Activated T-helper 2 cell treated with anti-CD3 and anti-CD28 coated beads, Interferon-gamma antibody, Interleukin-2, Interleukin-4, amounts not matched to agents 10 μg/mL and 5 μg/mL and 100 μg/mL, durations not matched to agents 14 hours and 24 hours and 36 hours (primary cell): Measurements from ENCODE around the gene PITX1. TPM values are rescaled to one million over a fixed set of nuclear protein-coding genes. Genes with fewer than 3 reads are reported as not detected.

Source experiments
- DNase-seq: peaks from one replicate; pipeline ENCODE4 v3.0.0; 2021; ENCODE audit warnings: low spot score
- H3K27ac Mint-ChIP-seq: one replicate; pipeline ENCODE4 v1.8.0; 2021; ENCODE audit warnings: mixed read lengths
- H3K27me3 Mint-ChIP-seq: one replicate; pipeline ENCODE4 v1.8.0; 2021; ENCODE audit warnings: low read depth, mixed read lengths
- H3K36me3 Mint-ChIP-seq: one replicate; pipeline ENCODE4 v1.8.0; 2021; ENCODE audit warnings: low read depth, mixed read lengths
- H3K4me1 Mint-ChIP-seq: one replicate; pipeline ENCODE4 v1.8.0; 2021; ENCODE audit warnings: low read depth, mixed read lengths
- H3K4me3 Mint-ChIP-seq: one replicate; pipeline ENCODE4 v1.8.0; 2021; ENCODE audit warnings: low read depth, mild to moderate bottlenecking, moderate library complexity, mixed read lengths
- H3K9me3 Mint-ChIP-seq: one replicate; pipeline ENCODE4 v1.8.0; 2021; ENCODE audit warnings: mixed read lengths
- intact Hi-C: fragments of 100-400 bp; cut with micrococcal nuclease; formaldehyde crosslinking; loops from one replicate; pipeline ENCODE4 v1.15.1; 2023
- total RNA-seq: library from RNA; stranded (reverse); gene quantifications from 2 replicates; pipeline ENCODE4 v1.2.3, GENCODE V29; 2022

PITX1 gene
- total RNA-seq, 1 donor from 2014 or later = 0.46 TPM

DNA sequence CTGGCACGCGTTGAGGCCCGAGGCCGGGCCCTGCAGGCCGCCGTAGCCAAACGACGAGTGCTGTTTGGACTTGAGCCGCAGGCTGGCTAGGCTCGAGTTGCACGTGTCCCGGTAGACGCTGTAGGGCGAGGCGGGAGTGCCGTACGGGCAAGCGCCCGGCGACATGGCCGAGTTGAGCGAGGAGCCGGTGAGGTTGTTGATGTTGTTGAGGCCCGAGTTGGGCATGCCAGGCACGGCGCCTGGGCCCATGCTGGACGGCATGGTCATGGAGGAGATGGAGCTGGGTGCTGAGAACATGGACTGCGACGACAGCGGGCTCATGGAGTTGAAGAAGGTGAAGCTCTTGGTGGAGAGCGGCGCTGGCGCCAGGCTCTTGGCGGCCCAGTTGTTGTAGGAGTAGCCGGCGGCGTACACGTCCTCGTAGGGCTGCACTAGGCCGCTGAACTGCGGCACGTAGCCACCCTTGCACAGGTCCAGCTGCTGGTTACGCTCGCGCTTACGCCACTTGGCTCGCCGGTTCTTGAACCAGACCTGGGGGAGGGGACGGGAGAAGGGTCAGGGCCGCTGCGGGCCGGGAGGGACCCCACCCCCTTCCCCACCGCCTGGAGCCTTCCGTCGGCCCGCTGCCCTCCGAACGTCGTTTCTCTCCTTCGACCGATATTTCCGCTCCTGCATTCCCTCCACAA, 5.1 kb downstream of the PITX1 start:
- DNase-seq = no peak
- Mint-ChIP-seq H3K9me3 (peaks cover 7% of the 10 kb centered on the region), H3K27me3 (peaks cover 63% of the 10 kb centered on the region), H3K4me1 (peaks cover 24% of the 10 kb centered on the region), H3K36me3 (peaks cover 9% of the 10 kb centered on the region), H3K27ac (no peak overlapping the region), H3K4me3 (no peak overlapping the region)
- intact Hi-C loops = loop anchor here (5.0 kb wide), 1 partner anchor 518 kb away; no protein-coding TSS in a partner anchor

DNA sequence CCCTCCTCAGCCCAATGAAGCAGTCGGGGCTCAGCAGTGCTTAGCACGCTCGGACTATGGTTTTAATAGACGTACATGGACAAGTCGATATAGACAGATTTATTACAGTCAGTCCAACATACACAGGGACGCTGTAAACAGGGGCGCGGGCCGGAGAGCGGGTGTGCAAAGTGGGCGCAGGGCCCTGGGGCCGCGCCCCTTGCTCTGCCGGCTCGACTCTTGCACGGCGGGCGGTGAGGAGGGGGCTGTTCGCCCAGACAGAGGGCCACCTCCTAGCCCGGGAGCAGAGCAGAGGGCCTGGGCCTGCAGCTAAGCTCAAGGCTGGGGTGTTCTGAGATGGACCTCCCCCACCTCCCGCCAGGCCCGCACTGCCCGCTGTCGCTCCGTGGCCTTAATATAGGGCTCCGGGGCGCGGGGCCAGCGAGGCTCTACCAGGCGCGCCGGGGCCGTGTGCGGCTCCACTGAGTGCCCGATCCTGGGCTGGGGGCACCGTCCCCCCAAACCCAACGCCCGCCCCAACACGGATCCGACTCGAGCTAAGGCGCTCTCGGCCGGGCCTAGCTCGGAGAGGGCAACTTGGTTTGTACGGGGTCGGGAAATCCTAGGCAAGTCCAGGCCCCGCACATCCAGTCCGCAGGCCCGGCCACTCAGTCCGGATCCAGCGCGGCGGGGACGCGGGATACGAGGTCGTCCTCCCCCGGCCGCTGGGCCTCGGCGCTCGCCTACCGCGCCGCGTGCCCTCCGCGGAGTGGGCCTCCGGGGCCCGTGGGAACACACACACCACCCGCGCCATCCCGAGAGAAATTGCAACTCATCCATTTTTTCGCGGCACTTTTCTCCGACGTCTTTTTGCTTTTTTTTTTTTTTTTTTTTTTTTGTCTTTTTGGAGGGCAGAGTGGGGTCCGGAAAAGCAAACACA, 6.1 kb downstream of the PITX1 start:
- DNase-seq = no peak
- peaks cover 7% of the 10 kb centered on the region for H3K9me3 Mint-ChIP-seq
- peaks cover 9% of the 10 kb centered on the region for H3K36me3 Mint-ChIP-seq
- intact Hi-C loops = loop anchor here (2.0 to 5.0 kb wide), 2 partner anchors 13 to 519 kb away; no protein-coding TSS in a partner anchor
- peaks cover 62% of the 10 kb centered on the region for H3K27me3 Mint-ChIP-seq
- H3K4me1 Mint-ChIP-seq = peaks cover 21% of the 10 kb centered on the region
- no peak overlapping the region for H3K27ac Mint-ChIP-seq
- H3K4me3 Mint-ChIP-seq = no peak overlapping the region

DNA sequence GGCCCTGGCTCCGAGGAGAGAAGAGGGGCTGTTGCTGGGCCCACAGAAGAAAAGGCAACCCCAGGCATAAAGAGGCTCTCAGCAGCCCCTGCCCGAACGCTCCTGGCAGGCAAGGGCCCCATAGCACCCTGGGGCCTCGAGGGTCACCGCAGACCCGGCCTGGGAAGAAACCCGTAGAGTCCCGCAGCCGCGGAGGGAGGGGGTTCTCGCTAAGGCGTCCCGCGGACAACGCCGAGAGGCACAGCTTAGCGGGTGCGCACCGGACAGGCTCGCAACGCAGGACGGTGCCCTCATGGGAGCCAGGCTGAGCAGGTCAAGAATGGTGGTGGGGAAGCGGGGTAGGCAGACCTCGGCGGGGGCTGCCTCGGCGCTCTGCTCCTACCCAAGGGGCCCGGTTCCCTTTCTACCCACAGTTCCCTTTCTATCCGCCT, 6.7 kb downstream of the PITX1 start:
- Mint-ChIP-seq H3K27me3 (peaks cover 58% of the 10 kb centered on the region), H3K36me3 (peaks cover 9% of the 10 kb centered on the region), H3K4me1 (peaks cover 18% of the 10 kb centered on the region), H3K27ac (no peak overlapping the region), H3K4me3 (no peak overlapping the region), H3K9me3 (peaks cover 7% of the 10 kb centered on the region)
- no peak for DNase-seq
- intact Hi-C loops = loop anchor here (2.0 to 5.0 kb wide), 2 partner anchors 14 to 520 kb away; no protein-coding TSS in a partner anchor

DNA sequence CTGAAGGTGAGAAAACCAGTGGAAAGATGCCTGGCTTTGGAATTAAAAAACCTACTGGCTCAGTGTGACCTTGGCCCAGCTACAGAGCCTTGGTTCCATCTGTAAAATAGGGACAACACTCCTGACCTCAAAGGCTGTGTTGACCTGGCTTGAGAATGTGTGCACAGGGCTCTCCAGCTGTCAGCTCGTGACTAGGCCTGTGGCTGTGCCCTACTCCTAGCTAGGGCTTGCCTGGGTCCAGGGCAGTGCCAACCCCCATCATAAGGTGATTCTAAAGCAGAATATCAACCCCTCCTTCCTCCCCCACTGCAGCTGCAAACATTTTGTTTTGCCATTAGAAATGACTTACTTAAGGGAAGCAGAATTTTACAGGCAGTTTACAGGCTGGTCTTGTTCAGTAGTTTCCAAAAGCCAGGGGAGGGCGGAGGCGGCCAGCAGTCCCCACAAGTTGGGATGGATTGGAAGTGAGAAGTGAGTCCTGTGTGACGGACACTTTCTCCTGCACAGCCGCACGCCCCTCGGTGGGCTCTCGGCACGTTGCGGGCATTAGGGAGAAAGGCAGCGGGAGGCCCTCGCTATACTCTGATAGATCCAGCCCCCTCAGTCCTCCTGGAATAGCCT, 7.3 kb downstream of the PITX1 start:
- Mint-ChIP-seq H3K27ac (no peak overlapping the region), H3K27me3 (peaks cover 53% of the 10 kb centered on the region), H3K36me3 (peaks cover 9% of the 10 kb centered on the region), H3K4me1 (peaks cover 13% of the 10 kb centered on the region), H3K4me3 (no peak overlapping the region), H3K9me3 (peaks cover 7% of the 10 kb centered on the region)
- intact Hi-C loops = loop anchor here (2.0 to 5.0 kb wide), 2 partner anchors 14 to 521 kb away; no protein-coding TSS in a partner anchor
- DNase-seq = no peak

DNA sequence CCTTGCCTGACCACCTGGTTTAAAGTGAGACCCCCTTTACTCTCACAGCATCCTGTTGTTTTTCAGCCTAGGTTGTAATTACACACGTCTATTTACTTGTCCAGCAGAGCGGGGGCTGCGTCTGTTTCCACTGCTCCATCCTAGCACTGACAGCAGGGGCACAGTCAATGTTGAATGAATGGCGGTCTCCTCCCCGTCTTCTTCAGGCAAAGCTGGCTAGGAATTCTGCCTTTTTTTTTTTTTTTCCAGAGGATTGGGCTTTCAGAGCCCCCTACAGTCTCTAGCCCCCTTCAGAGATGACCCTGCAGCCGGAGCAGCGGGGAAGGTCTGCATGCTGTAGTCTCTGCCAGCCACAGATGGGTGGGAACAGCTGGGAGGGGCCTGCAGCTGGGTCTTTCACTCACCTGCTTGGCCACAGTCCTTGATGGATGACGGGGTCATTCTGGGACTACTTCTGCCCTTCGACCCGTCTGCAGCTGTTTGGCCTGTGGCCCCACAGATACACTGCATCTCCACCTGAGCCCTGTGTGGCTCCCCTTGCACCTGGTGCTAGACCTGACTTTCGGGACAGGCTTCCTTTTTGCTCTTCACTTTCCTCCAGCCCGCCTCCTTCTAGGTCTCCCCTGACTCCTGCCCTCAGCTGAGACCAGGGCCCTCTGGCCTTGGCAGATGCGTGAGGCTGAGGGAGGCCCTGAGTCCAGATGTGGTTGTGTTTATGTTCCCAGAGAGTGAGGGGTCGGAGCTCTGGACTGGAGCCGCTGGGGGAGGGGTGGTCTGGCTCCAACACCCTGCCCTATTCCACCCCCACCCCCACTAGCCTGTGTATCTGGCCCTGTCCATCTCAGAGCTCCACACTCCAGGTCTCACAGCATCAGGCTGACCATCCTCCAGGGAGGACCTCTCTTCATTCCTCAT, 8.0 kb downstream of the PITX1 start:
- Mint-ChIP-seq H3K27me3 (peaks cover 53% of the 10 kb centered on the region), H3K36me3 (peaks cover 9% of the 10 kb centered on the region), H3K9me3 (peaks cover 7% of the 10 kb centered on the region), H3K4me3 (no peak overlapping the region), H3K27ac (no peak overlapping the region), H3K4me1 (peaks cover 10% of the 10 kb centered on the region)
- no peak for DNase-seq
- intact Hi-C loops = loop anchor here (2.0 to 5.0 kb wide), 2 partner anchors 15 to 521 kb away; no protein-coding TSS in a partner anchor

DNA sequence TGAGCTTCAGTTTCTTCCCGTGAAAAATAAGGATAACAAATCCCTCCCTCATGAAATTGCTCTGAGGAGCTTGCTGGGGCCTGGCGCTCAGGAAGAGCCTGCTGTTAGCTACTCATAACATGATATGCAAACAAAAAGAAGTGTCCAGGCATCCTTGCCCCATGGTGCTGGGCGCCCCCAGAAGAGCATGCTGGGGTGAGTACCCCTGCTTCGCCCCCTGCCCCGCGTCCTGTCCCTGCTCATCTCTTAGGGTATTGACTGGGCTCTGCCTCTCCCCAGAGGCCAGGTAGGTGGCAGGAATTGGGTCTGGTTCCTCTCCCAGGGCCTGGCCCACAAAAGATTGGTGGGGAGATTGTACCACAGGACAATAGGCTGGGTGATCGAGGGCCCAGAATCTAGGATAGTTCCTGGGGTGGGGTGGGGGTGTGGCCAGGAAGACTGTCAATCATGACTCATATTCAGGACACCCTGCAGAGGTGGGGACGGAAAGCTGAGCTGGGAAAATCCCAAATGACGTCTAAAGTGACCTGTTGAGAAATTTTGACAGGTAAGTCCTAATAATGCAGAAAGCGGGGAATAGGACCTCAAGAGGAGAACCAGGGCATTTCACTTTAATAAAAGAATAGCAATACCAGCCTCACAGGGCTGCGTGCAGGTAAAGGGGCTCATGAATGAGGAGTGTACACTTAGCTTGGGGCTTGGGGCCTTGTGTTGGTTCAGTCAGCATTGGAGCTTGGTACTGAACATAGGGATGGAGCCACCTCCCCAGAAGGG, 8.9 kb downstream of the PITX1 start:
- intact Hi-C loops = loop anchor here (5.0 kb wide), 1 partner anchor 522 kb away; no protein-coding TSS in a partner anchor
- DNase-seq = no peak
- Mint-ChIP-seq H3K9me3 (peaks cover 7% of the 10 kb centered on the region), H3K36me3 (peaks cover 9% of the 10 kb centered on the region), H3K4me1 (peaks cover 5% of the 10 kb centered on the region), H3K27me3 (peaks cover 49% of the 10 kb centered on the region), H3K27ac (no peak overlapping the region), H3K4me3 (no peak overlapping the region)

DNA sequence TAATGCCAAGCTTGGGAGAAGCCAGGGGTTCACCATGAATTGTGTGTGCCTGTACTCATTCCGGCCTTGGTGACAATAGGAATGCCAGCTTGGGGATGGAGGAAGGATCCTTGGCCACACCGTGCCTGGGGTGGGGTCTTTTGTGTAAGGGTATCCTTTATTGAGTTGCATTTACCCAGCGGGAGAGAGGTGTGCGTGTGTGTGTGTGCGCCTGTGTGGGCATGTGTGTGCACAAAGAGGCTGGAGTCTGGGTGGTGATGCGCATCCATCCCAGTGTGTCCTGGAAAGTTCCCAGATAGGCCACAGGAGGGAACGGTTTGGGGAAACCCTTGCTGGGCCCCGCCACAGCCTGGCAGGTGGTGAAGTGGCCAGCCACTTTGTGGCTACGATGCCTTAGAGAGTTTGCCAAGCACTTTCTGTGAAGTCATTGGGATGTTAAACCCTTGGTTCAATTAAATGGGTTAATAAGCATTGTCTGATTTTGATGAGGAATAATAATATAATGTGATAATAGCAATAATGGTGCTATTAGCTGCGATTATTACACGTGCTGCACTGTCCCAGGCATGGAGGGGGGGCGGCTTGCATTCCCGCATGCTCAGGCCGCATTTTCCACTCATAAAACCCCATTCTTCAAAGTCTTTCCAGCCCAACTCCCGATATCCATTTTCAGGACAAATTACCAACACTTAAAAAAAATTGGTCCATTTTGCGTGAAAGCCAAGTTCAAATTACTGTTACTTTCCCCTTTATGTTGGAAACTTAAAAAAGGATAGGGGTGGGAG, 13.7 kb downstream of the PITX1 start:
- Mint-ChIP-seq H3K27me3 (peaks cover 23% of the 10 kb centered on the region), H3K9me3 (no peaks in the 10 kb centered on the region), H3K4me3 (no peak overlapping the region), H3K36me3 (no peaks in the 10 kb centered on the region), H3K4me1 (no peaks in the 10 kb centered on the region), H3K27ac (no peak overlapping the region)
- intact Hi-C loops = no loop called here
- DNase-seq = no peak

DNA sequence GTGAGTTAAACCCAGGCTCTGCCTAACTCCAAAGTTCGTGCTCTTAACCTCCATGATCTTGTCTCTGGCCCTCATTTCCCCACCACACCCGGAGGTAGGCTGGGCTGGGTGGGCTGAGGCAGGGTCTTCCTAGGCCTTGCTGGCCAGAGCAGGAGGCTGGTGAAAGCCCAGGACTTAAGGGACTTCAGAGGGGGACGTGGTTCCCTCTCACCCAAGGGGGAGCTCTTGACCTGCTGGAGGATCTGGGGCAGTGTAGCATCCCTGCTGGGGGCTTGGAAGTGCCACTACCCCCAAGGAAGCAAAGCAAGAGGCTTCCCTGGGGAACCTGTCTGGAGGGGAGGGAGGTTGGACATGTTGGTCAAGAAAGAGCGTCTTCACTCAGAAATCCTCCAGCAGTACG, 14.7 kb downstream of the PITX1 start:
- no peak overlapping the region for H3K27ac Mint-ChIP-seq
- intact Hi-C loops = no loop called here
- peaks cover 20% of the 10 kb centered on the region for H3K27me3 Mint-ChIP-seq
- no peaks in the 10 kb centered on the region for H3K9me3 Mint-ChIP-seq
- no peaks in the 10 kb centered on the region for H3K4me1 Mint-ChIP-seq
- H3K36me3 Mint-ChIP-seq = no peaks in the 10 kb centered on the region
- DNase-seq = no peak
- H3K4me3 Mint-ChIP-seq = no peak overlapping the region

DNA sequence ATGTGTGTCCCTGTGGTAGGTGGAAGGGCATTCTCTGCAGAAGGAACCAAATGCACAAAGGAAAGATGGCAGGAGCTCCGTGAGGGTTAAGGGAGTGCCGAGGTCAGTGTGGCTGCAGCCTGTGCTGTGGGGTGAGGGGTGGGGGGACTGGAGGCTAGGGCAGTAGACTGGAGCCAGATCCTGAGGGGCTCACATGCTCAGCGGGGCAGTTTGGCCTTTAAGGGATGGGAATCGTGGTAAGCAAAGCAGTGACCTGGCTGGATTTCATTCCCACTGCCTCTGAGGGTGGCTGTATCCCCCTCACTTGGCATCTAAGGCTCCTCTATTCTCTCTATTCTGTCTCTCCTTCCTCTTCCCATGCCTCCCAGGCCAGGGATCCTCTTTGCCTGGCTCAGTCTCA, 15.6 kb downstream of the PITX1 start:
- H3K27ac Mint-ChIP-seq = no peak overlapping the region
- no peak for DNase-seq
- no peaks in the 10 kb centered on the region for H3K4me1 Mint-ChIP-seq
- H3K4me3 Mint-ChIP-seq = no peak overlapping the region
- peaks cover 20% of the 10 kb centered on the region for H3K27me3 Mint-ChIP-seq
- no peaks in the 10 kb centered on the region for H3K36me3 Mint-ChIP-seq
- H3K9me3 Mint-ChIP-seq = no peaks in the 10 kb centered on the region
- intact Hi-C loops = no loop called here

DNA sequence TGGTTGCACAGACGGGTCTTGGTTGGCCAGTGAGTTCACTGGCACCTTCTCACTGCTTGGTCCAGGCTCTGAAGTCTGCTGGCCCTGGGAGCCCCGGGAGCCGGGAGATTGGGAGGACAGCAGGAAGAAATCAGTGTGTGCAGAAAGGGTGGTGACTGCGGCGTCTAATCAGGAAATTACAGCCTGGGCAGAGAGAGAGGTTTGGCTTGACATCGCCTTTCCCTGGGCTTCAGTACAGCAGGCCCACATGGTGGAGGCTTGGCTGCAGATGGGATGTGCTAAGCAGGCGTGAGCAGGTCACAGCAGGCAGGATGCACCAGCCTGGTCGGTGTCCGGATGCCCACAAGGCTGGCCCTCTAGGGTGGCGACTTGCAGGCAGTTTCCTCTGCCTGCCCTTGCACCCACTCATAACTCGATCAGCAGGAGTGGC, 17.2 kb downstream of the PITX1 start:
- no peak overlapping the region for H3K4me3 Mint-ChIP-seq
- no peaks in the 10 kb centered on the region for H3K4me1 Mint-ChIP-seq
- H3K36me3 Mint-ChIP-seq = no peaks in the 10 kb centered on the region
- DNase-seq = no peak
- no peak overlapping the region for H3K27ac Mint-ChIP-seq
- peaks cover 17% of the 10 kb centered on the region for H3K27me3 Mint-ChIP-seq
- H3K9me3 Mint-ChIP-seq = no peaks in the 10 kb centered on the region
- intact Hi-C loops = no loop called here

DNA sequence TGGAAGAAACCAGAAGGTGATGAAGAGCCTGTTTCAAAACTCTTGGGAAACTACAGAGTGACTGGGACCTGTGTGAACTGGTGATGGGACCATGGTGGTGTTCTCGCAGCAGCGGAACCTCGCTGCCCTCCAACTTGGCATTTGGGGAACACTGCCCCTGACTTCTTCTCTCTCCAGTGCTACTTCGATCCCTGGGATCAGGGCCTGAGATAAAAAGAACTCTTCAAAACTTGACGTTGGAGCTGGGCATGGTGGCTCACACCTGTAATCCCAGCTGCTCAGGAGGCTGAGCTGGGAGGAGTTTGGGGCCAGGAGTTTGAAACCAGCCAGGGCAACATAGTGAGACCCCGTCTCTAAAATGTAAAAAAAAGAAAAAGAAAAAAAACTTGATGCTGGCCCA, 18.1 kb downstream of the PITX1 start:
- intact Hi-C loops = no loop called here
- H3K27me3 Mint-ChIP-seq = peaks cover 10% of the 10 kb centered on the region
- H3K36me3 Mint-ChIP-seq = no peaks in the 10 kb centered on the region
- H3K9me3 Mint-ChIP-seq = no peaks in the 10 kb centered on the region
- no peak overlapping the region for H3K27ac Mint-ChIP-seq
- no peak for DNase-seq
- no peak overlapping the region for H3K4me3 Mint-ChIP-seq
- H3K4me1 Mint-ChIP-seq = no peaks in the 10 kb centered on the region
